Psoas muscle (tissue), 8 donors: ENCODE measurements around the gene IQCF2. TPM values are rescaled to one million over a fixed set of nuclear protein-coding genes. Genes with fewer than 3 reads are reported as not detected.

ENCODE experiments used
- ATAC-seq, 4 donors: fragments of 200-7000 bp; cut with Tn5 transposase; one replicate each; pipeline ENCODE4 v1.9.1; 2020; ENCODE audit warnings: moderate library complexity in 3 of 4, mild to moderate bottlenecking in 2 of 4
- DNase-seq, 2 donors: peaks; one replicate each; pipeline ENCODE4 v3.0.0-alpha.2; 2020
- H3K27ac ChIP-seq: fragments of 200-600 bp; one replicate; pipeline ENCODE4 v1.8.0; 2022
- H3K27me3 ChIP-seq, 3 donors: fragments of 200-600 bp in 1 of 3; one replicate each; pipeline versions ENCODE4 v1.6.1 to v1.8.0; 2013 to 2022; ENCODE audit warnings: low read length in 2 of 3, mild to moderate bottlenecking in 2 of 3, moderate library complexity in 1 of 3; ENCODE audit not compliant: insufficient read depth in 3 of 3
- H3K36me3 ChIP-seq, 2 donors: fragments of 200-600 bp in 1 of 2; one replicate each; pipeline versions ENCODE4 v1.6.1 to v1.8.0; 2013 to 2022; ENCODE audit warnings: low read depth in 1 of 2, mild to moderate bottlenecking in 1 of 2, moderate library complexity in 1 of 2; ENCODE audit not compliant: insufficient read depth in 1 of 2
- H3K4me1 ChIP-seq: fragments of 200-600 bp; one replicate; pipeline ENCODE4 v1.8.0; 2022
- H3K4me3 ChIP-seq: fragments of 200-600 bp; one replicate; pipeline ENCODE4 v1.8.0; 2022; ENCODE audit warnings: mild to moderate bottlenecking
- H3K9me3 ChIP-seq: fragments of 200-600 bp; one replicate; pipeline ENCODE4 v1.8.0; 2022
- CTCF ChIP-seq: fragments of 200-600 bp; IDR thresholded peaks from one replicate; pipeline ENCODE4 v1.8.0; 2022; ENCODE audit warnings: antibody characterized with exemption
- whole genome bisulfite sequencing, 3 donors: extraction: QIAGEN DNeasy Blood & Tissue Kit; methylation state at CpG; one replicate each; pipeline versions ENCODE4 v1.1.6 to v1.1.7; 2013; 5-methylcytosine and 5-hydroxymethylcytosine counted together
- intact Hi-C, 2 donors: fragments of 100-400 bp; cut with DNase I; formaldehyde crosslinking; loops; one replicate each; pipeline versions ENCODE4 v1.11.0 to v1.14.2; 2022
- polyA plus RNA-seq, 3 donors: library from polyadenylated mRNA; stranded (reverse); fragments of 200-250 nt; gene quantifications; one replicate each; pipeline ENCODE4 v1.2.3, GENCODE V29; 2013
- total RNA-seq, 4 donors: library from RNA; stranded (reverse); fragmentation: NEBNext Ultra II Directional in 2 of 4; extraction: Animal tissue kit (Norgen Biotek cat#: 25700) in 2 of 4; gene quantifications; one replicate each; pipeline versions ENCODE4 v1.2.1 to v1.2.4, GENCODE V29; 2021 to 2023
- donor health status: healthy with polysubstance abuse.
- donor health status: DM: no; HTN: no; CAD: no; lungs with moderate emphysema.
- donor health status: Bipolar disorder and iron deficiency.
- donor health status: healthy.
- donor health status: DM: yes; HTN: yes; CAD: no.
- donor health status: DM: no; HTN: no; CAD: no.
- donor health status: DM: no; HTN: no; CAD: no.
- donor health status: DM: yes; HTN: yes; CAD: no.

IQCF2 gene
- total and polyA plus RNA-seq, 7 donors = not detected

- ATAC-seq (no peak), DNase-seq (no peak)
- H3K4me3 ChIP-seq = no peak overlapping the region
- TF ChIP-seq CTCF = no peak
- H3K4me1 ChIP-seq = no peaks in the 10 kb centered on the region
- H3K27ac ChIP-seq = no peak overlapping the region
- 85 to 94% (median 92%) methylated on average over 2 of the region's 2 CpGs for WGBS, 3 donors
- intact Hi-C loops = no loop called here
- H3K9me3 ChIP-seq = no peaks in the 10 kb centered on the region
- H3K27me3 ChIP-seq = peaks cover 0 to 4% (median 0%) of the 10 kb centered on the region in 3 donors
- H3K36me3 ChIP-seq = no peaks in the 10 kb centered on the region
Observed at GRCh38 chr3:51904034-51904823, 42.8 kb downstream of the IQCF2 start.

DNA sequence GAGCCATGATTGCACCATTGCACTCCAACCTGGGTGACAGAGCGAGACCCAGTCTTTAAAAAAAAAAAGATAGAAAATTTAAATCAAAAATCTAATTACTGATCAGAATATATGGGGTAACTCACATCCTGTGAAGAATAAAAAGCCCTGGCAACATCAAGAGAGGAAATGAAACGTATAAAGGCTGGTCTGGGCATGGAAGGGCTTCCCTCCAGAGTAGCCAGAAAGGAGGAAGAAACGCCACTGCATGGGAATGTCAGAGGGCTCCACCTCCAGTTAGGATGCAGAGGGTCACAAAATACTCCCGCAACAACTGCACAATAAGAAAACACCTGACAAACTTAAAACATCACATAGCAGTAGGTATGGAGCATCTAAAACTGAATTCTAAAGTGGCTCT, 46.6 kb downstream of the IQCF2 start:
- DNase-seq = no peak
- H3K27ac ChIP-seq = no peak overlapping the region
- no peak for ATAC-seq
- no peaks in the 10 kb centered on the region for H3K4me1 ChIP-seq
- 63 to 79% (median 71%) methylated on average over 4 of the region's 4 CpGs for WGBS, 3 donors
- intact Hi-C loops = no loop called here
- H3K9me3 ChIP-seq = no peaks in the 10 kb centered on the region
- H3K27me3 ChIP-seq = no peaks in the 10 kb centered on the region
- no peak for TF ChIP-seq CTCF
- H3K36me3 ChIP-seq = no peaks in the 10 kb centered on the region
- no peak overlapping the region for H3K4me3 ChIP-seq

Other genes with a start within 250 kb of the IQCF2 start
- gene TEX264, start 190.4 kb upstream of the IQCF2 start, total RNA-seq = 10 to 100 TPM; 16.8 to 29.6 (median 21.9) TPM
- gene TEX264, start 190.4 kb upstream of the IQCF2 start, polyA plus RNA-seq = 10 to 100 TPM; 60.9 to 71.5 (median 66.2) TPM
- gene GRM2, start 154.5 kb upstream of the IQCF2 start, total RNA-seq = under 1 TPM; 0.15 to 0.58 (median 0.42) TPM
- under 1 TPM; 0.09 to 0.13 (median 0.11) TPM for gene GRM2, start 154.5 kb upstream of the IQCF2 start, polyA plus RNA-seq
- gene IQCF6, start 82.4 kb upstream of the IQCF2 start, total RNA-seq = not detected
- not detected for gene IQCF6, start 82.4 kb upstream of the IQCF2 start, polyA plus RNA-seq
- gene IQCF5, start 14.0 kb downstream of the IQCF2 start, total RNA-seq = not detected
- not detected for gene IQCF5, start 14.0 kb downstream of the IQCF2 start, polyA plus RNA-seq
- not detected for gene IQCF1, start 41.7 kb downstream of the IQCF2 start, total RNA-seq
- not detected for gene IQCF1, start 41.7 kb downstream of the IQCF2 start, polyA plus RNA-seq
- 10 to 100 TPM; 19.9 to 28.2 (median 26.3) TPM for gene RRP9, start 80.3 kb downstream of the IQCF2 start, total RNA-seq
- gene RRP9, start 80.3 kb downstream of the IQCF2 start, polyA plus RNA-seq = 10 to 100 TPM; 32.6 to 61.4 (median 36.9) TPM
- gene PARP3, start 80.7 kb downstream of the IQCF2 start, total RNA-seq = 10 to 100 TPM in 3 of 4 donors, 1 to 10 TPM in 1; 10.0 to 15.8 (median 13.1) TPM
- gene PARP3, start 80.7 kb downstream of the IQCF2 start, polyA plus RNA-seq = 10 to 100 TPM in 1 of 3 donors, 1 to 10 TPM in 2; 5.2 to 11.3 (median 9.9) TPM
- gene GPR62, start 93.8 kb downstream of the IQCF2 start, total RNA-seq = under 1 TPM; 0.16 to 0.65 (median 0.32) TPM
- gene GPR62, start 93.8 kb downstream of the IQCF2 start, polyA plus RNA-seq = under 1 TPM; 0.04 to 0.93 (median 0.07) TPM
- 100 to 1,000 TPM; 117 to 161 (median 126) TPM for gene PCBP4, start 105.8 kb downstream of the IQCF2 start, total RNA-seq
- 100 to 1,000 TPM in 1 of 3 donors, 10 to 100 TPM in 2; 36.0 to 133 (median 60.7) TPM for gene PCBP4, start 105.8 kb downstream of the IQCF2 start, polyA plus RNA-seq
- 10 to 100 TPM in 3 of 4 donors, 1 to 10 TPM in 1; 9.5 to 15.9 (median 15.5) TPM for gene ABHD14B, start 112.4 kb downstream of the IQCF2 start, total RNA-seq
- 10 to 100 TPM; 11.7 to 24.8 (median 12.3) TPM for gene ABHD14B, start 112.4 kb downstream of the IQCF2 start, polyA plus RNA-seq
- 10 to 100 TPM; 11.2 to 22.9 (median 15.4) TPM for gene ABHD14A, start 113.4 kb downstream of the IQCF2 start, total RNA-seq
- gene ABHD14A, start 113.4 kb downstream of the IQCF2 start, polyA plus RNA-seq = 10 to 100 TPM; 26.4 to 40.6 (median 29.1) TPM
- 10 to 100 TPM; 29.4 to 56.5 (median 38.5) TPM for gene ACY1, start 121.9 kb downstream of the IQCF2 start, total RNA-seq
- gene ACY1, start 121.9 kb downstream of the IQCF2 start, polyA plus RNA-seq = 10 to 100 TPM; 19.9 to 59.3 (median 25.8) TPM
- 1,000 to 10,000 TPM; 1,113 to 1,294 (median 1,226) TPM for gene RPL29, start 134.3 kb downstream of the IQCF2 start, total RNA-seq
- 1,000 to 10,000 TPM; 2,395 to 2,767 (median 2,598) TPM for gene RPL29, start 134.3 kb downstream of the IQCF2 start, polyA plus RNA-seq
- 10 to 100 TPM in 3 of 4 donors, 1 to 10 TPM in 1; 9.7 to 31.9 (median 17.1) TPM for gene DUSP7, start 195.0 kb downstream of the IQCF2 start, total RNA-seq
- gene DUSP7, start 195.0 kb downstream of the IQCF2 start, polyA plus RNA-seq = 10 to 100 TPM in 2 of 3 donors, 1 to 10 TPM in 1; 7.4 to 27.6 (median 15.7) TPM